Activated naive CD8-positive, alpha-beta T cell treated with anti-CD3 and anti-CD28 coated beads, Interleukin-2, amount 10 ng/mL, durations not matched to agents 7 days and 5 days (primary cell): ENCODE results near the gene SALL1. TPM values are rescaled to one million over a fixed set of nuclear protein-coding genes. Genes with fewer than 3 reads are reported as not detected.

Experiments used
- ATAC-seq: fragments of 150-1000 bp; cut with Tn5 transposase; one replicate; pipeline ENCODE4 v1.10.0; 2021; ENCODE audit warnings: low read depth, moderate library complexity
- POLR2A ChIA-PET: fragments of 350-600 bp; sonication (Branson Sonifier 250); formaldehyde crosslinking; loops from one replicate; lab custom pipeline; 2021; ENCODE audit warnings: antibody characterized with exemption; lab: Charles Lee
- DNase-seq: peaks from one replicate; pipeline ENCODE4 v3.0.0; 2021
- H3K27ac Mint-ChIP-seq: one replicate; pipeline ENCODE4 v1.8.0; 2022; ENCODE audit warnings: mild to moderate bottlenecking, mixed read lengths
- H3K27me3 Mint-ChIP-seq: one replicate; pipeline ENCODE4 v1.8.0; 2022; ENCODE audit warnings: mild to moderate bottlenecking, moderate library complexity, mixed read lengths
- H3K36me3 Mint-ChIP-seq: one replicate; pipeline ENCODE4 v1.8.0; 2021; ENCODE audit warnings: mild to moderate bottlenecking, mixed read lengths
- H3K4me1 Mint-ChIP-seq: one replicate; pipeline ENCODE4 v1.8.0; 2021; ENCODE audit warnings: mixed read lengths
- H3K4me3 Mint-ChIP-seq: one replicate; pipeline ENCODE4 v1.8.0; 2022; ENCODE audit warnings: mild to moderate bottlenecking, moderate library complexity, mixed read lengths
- H3K9me3 Mint-ChIP-seq: one replicate; pipeline ENCODE4 v1.8.0; 2021; ENCODE audit warnings: mixed read lengths
- total RNA-seq, 2 experiments: library from RNA; stranded (reverse); gene quantifications; one replicate each; pipeline ENCODE4 v1.2.3, GENCODE V29; 2021

The SALL1 gene
- total RNA-seq, 2 experiments from 2014 or later, result not detected

DNA sequence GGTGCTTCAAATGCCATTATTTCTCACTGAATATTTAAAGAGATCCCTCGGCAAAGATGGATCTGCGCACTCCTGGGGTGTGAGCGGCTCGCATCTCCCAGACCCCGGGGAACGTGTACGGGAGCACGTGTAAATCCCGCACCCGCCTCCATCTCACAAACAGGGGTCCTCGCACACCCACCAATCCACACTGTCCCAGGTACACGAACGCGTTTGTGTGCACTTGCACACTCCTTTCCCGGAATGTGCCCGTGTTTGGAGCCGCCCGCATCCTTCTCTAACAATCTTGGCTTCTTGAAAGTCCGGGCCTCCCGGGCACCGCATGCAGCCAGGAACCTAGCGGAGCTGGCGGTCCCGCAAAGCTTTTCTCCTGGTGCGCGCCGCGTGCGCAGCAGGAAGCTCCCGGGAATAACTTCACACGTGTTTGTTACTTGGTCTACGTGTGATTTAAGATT lies 2.5 kb upstream of the SALL1 start:
- DNase-seq (no peak), ATAC-seq (no peak)
- Mint-ChIP-seq H3K36me3 (peaks cover 5% of the 10 kb centered on the region), H3K4me3 (no peak overlapping the region), H3K27ac (peak overlapping the region; percentile 86), H3K27me3 (peaks cover 74% of the 10 kb centered on the region), H3K4me1 (peaks cover 4% of the 10 kb centered on the region), H3K9me3 (peaks cover 7% of the 10 kb centered on the region)
- POLR2A ChIA-PET, result no interaction called here

DNA sequence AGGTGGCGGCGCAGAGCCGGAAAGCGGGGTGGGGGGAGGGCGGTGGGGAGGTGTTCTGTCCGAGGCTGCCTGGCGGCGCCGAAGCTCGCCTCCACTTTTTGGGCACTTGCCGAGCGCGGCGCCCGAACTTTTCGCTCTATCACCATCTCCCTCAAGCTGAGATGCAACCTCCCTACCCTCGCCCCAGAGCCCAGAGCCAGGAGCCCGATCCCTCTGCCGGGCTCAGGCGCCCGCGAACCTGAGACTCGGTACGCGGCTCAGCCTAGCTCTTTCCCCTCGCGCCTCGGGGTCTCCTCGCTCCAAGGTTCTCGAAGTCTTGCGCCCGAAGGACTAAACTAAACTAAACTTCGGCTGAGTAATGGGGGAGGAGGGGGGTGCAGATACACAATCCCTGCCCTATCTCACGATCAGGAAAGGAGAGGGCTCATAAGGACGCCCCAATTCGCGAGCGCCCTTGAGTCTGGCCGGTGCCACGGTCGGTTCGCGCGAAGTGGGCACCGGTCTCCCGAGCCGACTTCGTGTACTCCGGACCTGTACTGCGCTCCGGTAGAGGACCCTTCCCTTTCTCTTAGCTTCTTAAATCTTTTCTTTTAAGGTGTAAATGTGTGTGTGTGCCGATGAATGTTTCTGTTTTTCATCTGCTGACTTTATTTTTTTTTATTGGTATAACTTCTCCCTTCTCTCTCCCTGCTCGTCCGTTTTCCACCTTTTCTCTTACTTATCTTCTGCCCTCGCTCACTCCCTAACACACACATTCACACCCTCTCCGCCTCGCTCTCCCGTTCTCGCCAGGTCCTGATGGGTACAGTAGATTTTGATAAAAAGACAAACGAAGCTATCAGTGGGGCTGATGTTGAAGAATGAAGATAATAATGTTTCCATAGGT lies 1.9 kb upstream of the SALL1 start:
- H3K4me1 Mint-ChIP-seq, result peaks cover 4% of the 10 kb centered on the region
- peak overlapping the region; percentile 86 for H3K27ac Mint-ChIP-seq
- POLR2A ChIA-PET, result no interaction called here
- peaks cover 5% of the 10 kb centered on the region for H3K36me3 Mint-ChIP-seq
- ATAC-seq (no peak), DNase-seq (no peak)
- peaks cover 79% of the 10 kb centered on the region for H3K27me3 Mint-ChIP-seq
- H3K4me3 Mint-ChIP-seq, result peak overlapping the region; percentile 32
- H3K9me3 Mint-ChIP-seq, result peaks cover 7% of the 10 kb centered on the region

DNA sequence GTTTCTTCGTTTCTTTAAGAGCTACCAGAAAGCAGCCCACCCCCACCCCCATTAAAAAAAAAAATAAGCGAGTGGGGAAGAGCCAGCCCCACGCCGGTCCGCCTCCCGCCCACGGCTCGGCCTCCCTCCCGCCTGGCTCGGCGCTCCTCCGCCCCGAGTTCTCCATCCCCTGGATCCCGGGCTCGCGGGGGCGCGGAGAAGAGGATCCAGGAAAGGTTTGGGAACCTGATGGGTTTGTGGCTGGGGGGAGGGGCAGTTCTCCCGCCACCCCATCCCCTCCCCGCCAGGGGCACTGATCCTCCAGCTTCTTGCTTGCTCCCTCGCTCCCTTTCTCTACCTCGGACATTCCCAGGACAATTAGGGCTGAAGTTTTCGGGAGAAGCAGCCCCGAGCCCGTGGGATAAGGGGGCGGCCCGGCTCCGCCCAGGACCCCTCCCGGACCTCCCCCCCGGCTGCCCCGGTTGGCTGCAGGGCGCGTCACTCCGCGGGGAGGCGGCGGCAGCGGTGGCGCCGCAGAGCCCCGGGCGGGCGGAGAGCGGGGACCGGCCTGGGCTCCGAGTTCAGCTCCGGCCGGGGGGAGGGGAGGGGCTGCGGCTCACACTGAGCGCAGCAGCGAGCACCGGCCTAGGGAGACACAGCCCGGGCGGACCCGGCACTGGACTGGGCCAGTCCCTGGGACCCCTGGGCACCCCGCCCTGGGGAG lies 1.0 kb upstream of the SALL1 start:
- Mint-ChIP-seq H3K9me3 (peaks cover 7% of the 10 kb centered on the region), H3K36me3 (peaks cover 5% of the 10 kb centered on the region), H3K27me3 (peaks cover 77% of the 10 kb centered on the region), H3K27ac (no peak overlapping the region), H3K4me1 (peaks cover 4% of the 10 kb centered on the region), H3K4me3 (no peak overlapping the region)
- POLR2A ChIA-PET, result no interaction called here
- ATAC-seq (no peak), DNase-seq (no peak)

DNA sequence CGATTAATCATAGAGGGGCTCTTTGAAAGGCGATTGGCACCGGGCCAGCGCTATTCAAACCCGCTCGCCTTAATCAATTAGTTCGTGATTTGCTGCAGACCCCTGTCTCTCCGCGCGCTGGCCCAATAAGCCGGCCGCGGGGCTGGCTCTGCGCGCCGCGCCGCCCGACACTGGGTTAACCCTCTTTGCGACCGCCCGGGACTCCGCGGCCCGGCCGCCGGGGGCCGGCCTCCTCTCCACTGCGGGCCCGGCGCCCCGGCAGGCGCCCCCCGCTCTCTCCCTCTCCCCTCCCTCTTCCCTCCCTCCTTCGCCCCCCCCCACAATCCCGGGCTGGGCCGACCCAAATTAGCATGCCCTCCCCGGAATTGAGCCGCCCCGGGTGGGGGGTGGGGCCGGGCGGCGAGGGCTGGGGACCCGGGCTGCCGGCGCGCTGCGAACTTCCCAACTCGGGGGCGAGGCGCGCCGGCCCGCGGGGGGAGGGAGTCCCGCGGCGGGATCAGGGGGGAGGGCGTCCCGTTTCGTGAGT lies 428 bp upstream of the SALL1 start:
- DNase-seq (no peak), ATAC-seq (no peak)
- Mint-ChIP-seq H3K36me3 (peaks cover 5% of the 10 kb centered on the region), H3K27me3 (peaks cover 77% of the 10 kb centered on the region), H3K9me3 (peaks cover 7% of the 10 kb centered on the region), H3K27ac (no peak overlapping the region), H3K4me3 (no peak overlapping the region), H3K4me1 (peaks cover 4% of the 10 kb centered on the region)
- POLR2A ChIA-PET, result no interaction called here

DNA sequence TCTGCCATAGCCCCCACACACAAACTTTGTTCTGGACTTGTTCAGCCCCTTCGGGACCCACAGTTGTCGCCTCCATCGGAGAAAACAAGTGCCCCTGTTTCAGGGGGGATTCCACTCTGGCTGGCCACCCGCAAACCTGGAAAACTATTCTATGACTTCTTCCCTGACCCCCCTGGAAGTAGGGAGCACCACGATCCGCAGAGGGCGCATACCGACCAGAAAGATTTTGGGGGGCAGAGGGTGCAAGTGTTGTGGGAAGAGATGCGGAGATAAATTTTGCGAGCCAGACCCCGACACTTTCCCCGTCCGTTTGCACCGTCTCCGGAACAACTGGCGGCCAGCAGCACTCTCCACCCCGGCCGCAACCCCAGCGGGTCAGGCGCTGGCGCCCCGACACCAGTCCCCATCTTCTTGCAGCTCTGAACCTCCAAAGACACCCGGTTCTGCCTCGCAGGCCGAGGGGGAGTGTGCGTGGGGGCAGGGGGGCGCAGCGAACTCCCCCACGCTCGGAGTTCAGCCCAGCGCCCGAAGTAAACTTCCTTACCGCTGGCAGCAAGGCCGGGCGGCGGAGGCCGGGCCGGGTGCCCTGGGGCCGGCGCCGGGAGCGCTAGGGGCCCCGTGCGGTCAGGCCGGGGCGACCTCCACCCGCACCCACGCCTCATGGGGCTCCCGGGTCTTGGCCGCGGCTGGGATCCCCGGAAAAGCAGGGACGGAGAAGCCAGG lies 744 bp downstream of the SALL1 start:
- H3K27ac Mint-ChIP-seq, result no peak overlapping the region
- H3K9me3 Mint-ChIP-seq, result peaks cover 7% of the 10 kb centered on the region
- no peak for ATAC-seq
- H3K36me3 Mint-ChIP-seq, result peaks cover 5% of the 10 kb centered on the region
- peaks cover 4% of the 10 kb centered on the region for H3K4me1 Mint-ChIP-seq
- POLR2A ChIA-PET, result no interaction called here
- H3K27me3 Mint-ChIP-seq, result peaks cover 78% of the 10 kb centered on the region
- no peak overlapping the region for H3K4me3 Mint-ChIP-seq
- DNase-seq, result no peak

DNA sequence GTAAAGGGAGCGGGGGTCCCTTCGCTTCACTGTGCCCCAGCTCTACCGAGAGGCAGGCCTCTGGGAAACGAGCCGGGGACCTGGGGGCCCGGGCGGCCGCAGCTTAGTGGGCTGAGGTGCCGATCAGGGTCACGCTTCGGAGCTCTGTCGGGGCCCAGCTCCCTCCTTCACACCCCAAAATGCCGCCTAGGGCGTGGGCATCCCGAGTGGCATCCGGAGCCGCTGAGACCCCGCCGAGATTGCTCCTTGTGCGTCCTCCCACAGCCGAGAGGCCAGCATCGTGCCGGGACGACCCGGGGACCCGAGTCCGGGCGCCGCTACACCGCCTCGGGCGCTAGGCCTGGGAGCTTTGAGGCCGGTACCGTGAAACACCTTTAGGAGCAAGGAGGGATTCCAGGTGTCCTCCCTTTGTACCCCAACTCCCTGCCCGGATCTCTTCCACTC lies 1.3 kb downstream of the SALL1 start:
- no peak for ATAC-seq
- H3K36me3 Mint-ChIP-seq, result peaks cover 5% of the 10 kb centered on the region
- peaks cover 4% of the 10 kb centered on the region for H3K4me1 Mint-ChIP-seq
- peaks cover 7% of the 10 kb centered on the region for H3K9me3 Mint-ChIP-seq
- H3K27ac Mint-ChIP-seq, result no peak overlapping the region
- no peak overlapping the region for H3K4me3 Mint-ChIP-seq
- POLR2A ChIA-PET, result no interaction called here
- peaks cover 75% of the 10 kb centered on the region for H3K27me3 Mint-ChIP-seq
- DNase-seq, result no peak

DNA sequence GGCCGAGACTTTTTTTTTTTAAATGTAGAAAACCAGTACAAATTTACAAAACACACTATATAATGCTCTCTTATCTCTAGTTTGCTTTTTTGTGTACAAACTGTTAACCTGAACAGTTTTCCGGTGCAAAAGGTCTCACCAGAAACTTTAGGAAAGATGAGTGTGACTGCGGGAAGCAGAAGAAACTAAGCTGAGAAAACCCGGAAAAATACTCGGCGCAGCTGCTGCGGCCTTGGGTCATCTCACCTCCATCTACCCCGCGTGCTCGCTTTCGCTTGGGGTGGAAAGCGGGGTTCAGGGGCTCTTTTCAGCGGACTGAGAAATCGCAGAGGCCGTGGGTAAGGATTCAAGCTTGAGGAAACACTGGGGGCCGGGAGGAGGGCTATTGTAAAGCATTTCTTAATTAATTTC lies 1.8 kb downstream of the SALL1 start:
- ATAC-seq, result no peak
- Mint-ChIP-seq H3K27me3 (peaks cover 75% of the 10 kb centered on the region), H3K36me3 (peaks cover 5% of the 10 kb centered on the region), H3K9me3 (peaks cover 6% of the 10 kb centered on the region), H3K4me1 (peaks cover 3% of the 10 kb centered on the region), H3K4me3 (no peak overlapping the region), H3K27ac (no peak overlapping the region)
- POLR2A ChIA-PET, result no interaction called here
- no peak for DNase-seq

DNA sequence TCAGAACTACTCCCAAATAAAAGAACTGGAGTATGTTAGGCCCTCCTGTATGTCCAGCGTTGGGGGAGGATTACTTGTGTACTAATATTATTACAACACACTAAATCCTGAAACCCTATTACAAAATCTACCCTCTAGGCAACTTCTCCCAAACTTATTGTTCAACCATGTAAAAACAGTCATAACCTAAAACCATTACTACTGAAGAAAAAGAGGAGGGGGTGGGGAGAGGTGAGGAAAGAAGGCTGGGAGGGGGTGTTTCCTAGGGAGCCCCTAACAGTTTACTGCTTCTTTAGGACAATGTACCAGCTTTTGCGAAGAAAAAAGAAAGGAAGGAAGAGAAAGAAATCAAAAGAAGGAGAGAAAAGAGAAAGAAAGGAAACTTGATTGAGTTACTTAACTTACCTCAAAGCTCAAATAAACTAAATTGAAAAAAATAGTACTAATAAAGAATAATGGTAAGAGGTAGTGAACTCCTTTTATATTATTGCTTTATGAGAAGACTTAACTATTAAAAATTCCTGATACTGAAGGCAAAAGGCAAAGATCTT lies 2.3 kb downstream of the SALL1 start:
- H3K27me3 Mint-ChIP-seq, result peaks cover 70% of the 10 kb centered on the region
- DNase-seq, result no peak
- peaks cover 5% of the 10 kb centered on the region for H3K9me3 Mint-ChIP-seq
- peaks cover 5% of the 10 kb centered on the region for H3K36me3 Mint-ChIP-seq
- no peak overlapping the region for H3K27ac Mint-ChIP-seq
- ATAC-seq, result no peak
- no peak overlapping the region for H3K4me3 Mint-ChIP-seq
- POLR2A ChIA-PET, result no interaction called here
- peaks cover 3% of the 10 kb centered on the region for H3K4me1 Mint-ChIP-seq

DNA sequence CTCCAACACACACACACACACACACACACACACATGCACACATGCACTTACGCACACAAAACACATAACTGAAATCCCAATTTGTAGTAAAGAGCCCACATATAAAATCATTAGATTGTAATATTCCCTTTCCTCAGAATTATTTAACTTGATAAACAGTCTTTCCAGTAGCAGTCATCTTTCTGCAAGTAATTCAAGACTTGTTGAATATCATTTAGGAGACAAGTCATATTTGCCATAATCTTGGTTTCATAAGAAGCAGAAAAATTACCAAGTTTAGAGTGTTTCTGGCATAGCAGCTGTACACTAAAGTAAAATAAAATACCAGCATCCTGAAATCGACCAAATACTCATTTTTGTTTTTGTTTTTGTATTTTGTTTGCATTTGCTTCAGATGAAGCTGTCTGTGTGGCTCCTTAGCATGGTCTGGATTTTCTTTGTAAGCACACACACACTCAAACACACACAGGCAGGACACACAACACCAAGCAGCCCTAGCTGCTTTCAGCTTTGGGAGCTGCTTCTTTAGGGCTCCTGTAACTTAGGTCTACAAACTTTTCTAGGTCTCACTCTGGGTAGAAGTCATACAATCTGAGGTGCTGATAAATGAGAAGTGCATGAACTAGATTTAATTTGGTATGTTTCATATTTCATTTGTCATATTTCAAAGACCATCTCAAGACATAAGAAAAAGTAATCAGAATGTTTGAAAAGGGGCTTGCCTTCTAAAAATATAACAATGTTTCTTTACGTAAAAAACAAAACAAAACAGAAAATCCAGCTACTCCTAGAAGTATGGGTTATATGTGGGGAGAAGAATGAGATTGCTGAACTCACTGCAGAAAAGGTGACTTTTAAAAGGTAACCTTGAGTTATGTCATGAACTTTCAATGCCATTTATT lies 3.0 kb downstream of the SALL1 start:
- POLR2A ChIA-PET, result no interaction called here
- peaks cover 1% of the 10 kb centered on the region for H3K36me3 Mint-ChIP-seq
- no peaks in the 10 kb centered on the region for H3K9me3 Mint-ChIP-seq
- H3K27me3 Mint-ChIP-seq, result peaks cover 63% of the 10 kb centered on the region
- DNase-seq (no peak), ATAC-seq (no peak)
- H3K27ac Mint-ChIP-seq, result no peak overlapping the region
- no peaks in the 10 kb centered on the region for H3K4me1 Mint-ChIP-seq
- H3K4me3 Mint-ChIP-seq, result no peak overlapping the region

DNA sequence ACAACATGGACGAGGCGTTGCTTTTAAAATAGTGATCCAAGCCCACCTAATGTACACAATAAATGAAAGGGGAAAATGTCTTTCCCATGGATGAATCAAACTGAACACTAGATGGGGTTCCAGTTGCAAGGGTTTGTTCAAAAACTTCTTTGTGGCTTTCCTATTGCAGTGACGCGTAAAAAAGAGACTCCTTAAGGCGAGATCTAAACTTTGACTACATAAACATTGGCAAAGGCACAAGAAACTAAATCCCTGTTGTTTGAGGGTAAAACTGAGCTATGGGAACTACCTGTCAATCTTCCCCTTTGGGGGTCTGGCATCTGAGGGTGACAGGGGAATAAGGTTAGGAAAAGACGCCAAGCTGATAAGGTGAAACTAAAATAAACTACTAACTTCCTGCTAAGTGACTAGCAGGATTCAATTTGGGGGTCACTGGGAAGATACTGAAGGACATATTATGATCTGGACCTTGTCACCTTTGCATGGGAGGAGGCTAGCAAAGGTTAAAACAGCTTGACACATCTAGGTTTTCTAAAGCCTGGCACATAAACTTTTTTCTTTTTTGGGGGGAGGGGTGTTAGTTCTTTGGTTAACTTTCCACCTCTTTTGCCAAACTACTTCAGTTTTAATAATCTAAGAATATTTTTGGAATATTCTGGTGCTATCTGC lies 4.7 kb downstream of the SALL1 start:
- no peaks in the 10 kb centered on the region for H3K4me1 Mint-ChIP-seq
- no peak for DNase-seq
- H3K4me3 Mint-ChIP-seq, result no peak overlapping the region
- H3K9me3 Mint-ChIP-seq, result no peaks in the 10 kb centered on the region
- H3K27me3 Mint-ChIP-seq, result peaks cover 58% of the 10 kb centered on the region
- no peak overlapping the region for H3K27ac Mint-ChIP-seq
- no peak for ATAC-seq
- POLR2A ChIA-PET, result no interaction called here
- no peaks in the 10 kb centered on the region for H3K36me3 Mint-ChIP-seq

DNA sequence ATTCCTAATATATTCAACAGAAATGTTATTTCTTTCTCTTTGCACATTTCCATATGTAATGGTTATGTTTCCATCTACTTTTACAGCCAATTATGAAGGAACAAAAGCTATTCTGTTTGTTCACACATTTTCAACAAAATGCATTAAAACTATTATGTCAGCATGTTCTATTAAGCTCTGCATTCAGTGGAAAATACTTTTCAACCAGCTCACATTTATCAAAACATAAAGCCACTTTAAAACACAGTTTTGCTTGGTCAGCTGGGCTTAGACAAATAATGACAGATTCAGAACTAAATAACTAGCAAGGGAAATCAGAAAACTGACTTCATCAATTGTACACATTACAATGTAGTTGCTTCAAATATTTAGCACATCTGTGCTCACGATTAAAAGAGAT lies 6.9 kb downstream of the SALL1 start:
- Mint-ChIP-seq H3K27me3 (peaks cover 44% of the 10 kb centered on the region), H3K36me3 (no peaks in the 10 kb centered on the region), H3K9me3 (no peaks in the 10 kb centered on the region), H3K4me1 (no peaks in the 10 kb centered on the region), H3K4me3 (no peak overlapping the region), H3K27ac (no peak overlapping the region)
- ATAC-seq (no peak), DNase-seq (no peak)
- POLR2A ChIA-PET, result no interaction called here
